Effector memory CD8-positive, alpha-beta T cell (primary cell): ENCODE results near the gene PRR19.
A peak's percentile ranks its signal among the peaks of the same experiment; 100 is the strongest.

Experiments used
- ATAC-seq: fragments of 150-1000 bp; cut with Tn5 transposase; replicated peaks from 2 replicates; pipeline ENCODE4 v1.10.0; 2021; ENCODE audit warnings: mild to moderate bottlenecking, moderate library complexity
- DNase-seq, 3 experiments: peaks; one replicate each; pipeline ENCODE4 v3.0.0; 2021
- H3K27ac Mint-ChIP-seq, 2 donors: one replicate each; pipeline ENCODE4 v1.8.0; 2022; ENCODE audit warnings: mild to moderate bottlenecking in 2 of 2, mixed read lengths in 2 of 2, moderate library complexity in 2 of 2
- H3K27me3 Mint-ChIP-seq, 2 donors: one replicate each; pipeline ENCODE4 v1.8.0; 2022; ENCODE audit warnings: mixed read lengths in 2 of 2
- H3K36me3 Mint-ChIP-seq: one replicate; pipeline ENCODE4 v1.8.0; 2022; ENCODE audit warnings: mild to moderate bottlenecking, moderate library complexity, mixed read lengths; ENCODE audit not compliant: insufficient read depth
- H3K4me1 Mint-ChIP-seq, 2 donors: one replicate each; pipeline ENCODE4 v1.8.0; 2022; ENCODE audit warnings: low read depth in 2 of 2, mixed read lengths in 2 of 2
- H3K4me3 Mint-ChIP-seq, 2 donors: one replicate each; pipeline ENCODE4 v1.8.0; 2022; ENCODE audit warnings: mild to moderate bottlenecking in 2 of 2, mixed read lengths in 2 of 2, moderate library complexity in 2 of 2
- H3K9me3 Mint-ChIP-seq, 2 donors: one replicate each; pipeline ENCODE4 v1.8.0; 2022; ENCODE audit warnings: mixed read lengths in 2 of 2

The PRR19 gene

GRCh38 chr19:42290523-42291434 is 11.2 kb upstream of the PRR19 start:
- H3K36me3 Mint-ChIP-seq = peaks cover 39% of the 10 kb centered on the region
- no peak overlapping the region for H3K4me3 Mint-ChIP-seq
- ATAC-seq (peak; percentile 83), DNase-seq (peak; percentile 58 to 65 (median 58))
- H3K9me3 Mint-ChIP-seq = no peaks in the 10 kb centered on the region
- H3K27me3 Mint-ChIP-seq = no peaks in the 10 kb centered on the region
- H3K4me1 Mint-ChIP-seq = peaks cover 5% of the 10 kb centered on the region in 2 donors
- no peak overlapping the region for H3K27ac Mint-ChIP-seq

- no peak for DNase-seq
- ATAC-seq = no peak
- no peaks in the 10 kb centered on the region for H3K27me3 Mint-ChIP-seq
- H3K4me3 Mint-ChIP-seq = no peak overlapping the region
- peaks cover 0 to 2% of the 10 kb centered on the region in 2 donors for H3K4me1 Mint-ChIP-seq
- H3K36me3 Mint-ChIP-seq = peaks cover 40% of the 10 kb centered on the region
- H3K27ac Mint-ChIP-seq = peak overlapping the region; percentile 3 to 73
- H3K9me3 Mint-ChIP-seq = no peaks in the 10 kb centered on the region
These were observed 10.5 kb upstream of the PRR19 start for GRCh38 chr19:42291435-42291810.

DNA sequence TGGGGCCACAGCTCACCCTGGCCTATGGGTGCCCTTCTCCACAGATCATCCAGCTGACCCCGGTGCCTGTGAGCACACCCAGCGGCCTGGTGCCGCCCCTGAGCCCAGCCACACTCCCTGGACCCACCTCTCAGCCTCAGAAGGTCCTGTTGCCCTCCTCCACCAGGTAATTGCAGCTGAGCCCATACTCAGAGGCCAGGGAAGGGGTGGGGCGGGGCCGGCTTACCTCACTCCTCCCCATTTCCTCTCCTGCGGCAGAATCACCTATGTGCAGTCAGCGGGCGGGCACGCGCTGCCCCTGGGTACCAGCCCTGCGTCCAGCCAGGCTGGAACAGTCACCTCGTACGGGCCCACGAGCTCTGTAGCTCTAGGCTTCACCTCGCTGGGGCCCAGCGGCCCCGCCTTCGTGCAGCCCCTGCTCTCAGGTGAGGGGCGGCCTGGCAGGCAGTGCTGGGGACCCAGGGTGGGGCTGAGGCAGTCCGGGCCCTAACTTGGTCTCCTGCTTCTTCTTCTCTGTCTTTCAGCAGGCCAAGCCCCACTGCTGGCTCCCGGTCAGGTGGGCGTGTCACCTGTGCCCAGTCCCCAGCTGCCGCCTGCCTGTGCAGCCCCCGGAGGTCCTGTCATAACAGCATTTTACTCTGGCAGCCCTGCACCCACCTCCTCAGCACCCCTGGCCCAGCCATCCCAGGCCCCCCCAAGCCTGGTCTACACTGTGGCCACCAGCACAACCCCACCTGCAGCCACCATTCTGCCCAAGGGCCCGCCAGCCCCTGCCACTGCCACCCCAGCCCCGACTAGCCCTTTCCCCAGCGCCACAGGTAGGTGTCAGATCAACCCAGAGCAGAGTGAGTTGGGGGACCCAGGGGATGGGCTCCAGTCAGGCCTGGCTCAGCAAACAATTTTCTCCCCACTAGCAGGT is 9.6 kb upstream of the PRR19 start:
- ATAC-seq = no peak
- peak overlapping the region; percentile 3 to 73 for H3K27ac Mint-ChIP-seq
- peaks cover 43% of the 10 kb centered on the region for H3K36me3 Mint-ChIP-seq
- DNase-seq = no peak
- H3K9me3 Mint-ChIP-seq = no peaks in the 10 kb centered on the region
- H3K27me3 Mint-ChIP-seq = no peaks in the 10 kb centered on the region
- H3K4me3 Mint-ChIP-seq = no peak overlapping the region
- peaks cover 0 to 2% of the 10 kb centered on the region in 2 donors for H3K4me1 Mint-ChIP-seq

- Mint-ChIP-seq H3K9me3 (no peaks in the 10 kb centered on the region), H3K36me3 (peaks cover 43% of the 10 kb centered on the region), H3K27ac (no peak overlapping the region), H3K4me3 (no peak overlapping the region), H3K27me3 (no peaks in the 10 kb centered on the region), H3K4me1 (peaks cover 0 to 2% of the 10 kb centered on the region in 2 donors)
- ATAC-seq = no peak
- DNase-seq = no peak
These were observed 9.0 kb upstream of the PRR19 start for GRCh38 chr19:42292963-42293362.

DNA sequence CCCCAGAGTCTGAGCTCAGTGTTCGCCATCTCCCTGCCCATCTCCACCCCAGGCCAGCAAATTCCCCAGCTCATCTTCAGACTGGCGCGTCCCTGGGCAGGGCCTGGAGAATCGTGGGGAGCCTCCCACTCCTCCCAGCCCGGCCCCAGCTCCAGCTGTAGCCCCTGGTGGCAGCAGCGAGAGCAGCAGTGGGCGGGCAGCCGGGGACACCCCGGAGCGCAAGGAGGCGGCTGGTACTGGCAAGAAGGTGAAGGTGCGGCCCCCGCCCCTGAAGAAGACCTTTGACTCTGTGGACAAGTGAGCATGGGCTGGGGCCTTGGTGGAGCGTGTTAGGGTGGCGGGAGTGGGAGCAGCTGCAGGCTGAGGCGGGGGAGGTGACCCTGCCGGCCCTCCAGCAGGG is 8.4 kb upstream of the PRR19 start:
- DNase-seq (no peak), ATAC-seq (no peak)
- Mint-ChIP-seq H3K27me3 (no peaks in the 10 kb centered on the region), H3K9me3 (no peaks in the 10 kb centered on the region), H3K27ac (peak overlapping the region in 1 of 2 donors; percentile 66), H3K4me1 (peaks cover 0 to 2% of the 10 kb centered on the region in 2 donors), H3K36me3 (peaks cover 41% of the 10 kb centered on the region), H3K4me3 (no peak overlapping the region)

DNA sequence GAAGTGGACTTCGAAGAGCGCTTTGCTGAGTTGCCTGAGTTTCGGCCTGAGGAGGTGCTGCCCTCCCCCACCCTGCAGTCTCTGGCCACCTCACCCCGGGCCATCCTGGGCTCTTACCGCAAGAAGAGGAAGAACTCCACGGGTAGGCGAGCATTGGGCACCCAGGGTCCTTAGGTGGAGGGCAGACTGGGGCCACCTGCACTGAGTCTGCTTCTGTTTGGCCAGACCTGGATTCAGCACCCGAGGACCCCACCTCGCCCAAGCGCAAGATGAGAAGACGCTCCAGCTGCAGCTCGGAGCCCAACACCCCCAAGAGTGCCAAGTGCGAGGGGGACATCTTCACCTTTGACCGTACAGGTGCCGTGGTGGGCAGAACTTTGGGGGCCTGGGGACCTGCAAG is 8.0 kb upstream of the PRR19 start:
- peaks cover 0 to 2% of the 10 kb centered on the region in 2 donors for H3K4me1 Mint-ChIP-seq
- ATAC-seq (no peak), DNase-seq (no peak)
- H3K27ac Mint-ChIP-seq = peak overlapping the region in 1 of 2 donors; percentile 66
- H3K27me3 Mint-ChIP-seq = no peaks in the 10 kb centered on the region
- H3K36me3 Mint-ChIP-seq = peaks cover 37% of the 10 kb centered on the region
- no peak overlapping the region for H3K4me3 Mint-ChIP-seq
- no peaks in the 10 kb centered on the region for H3K9me3 Mint-ChIP-seq

DNA sequence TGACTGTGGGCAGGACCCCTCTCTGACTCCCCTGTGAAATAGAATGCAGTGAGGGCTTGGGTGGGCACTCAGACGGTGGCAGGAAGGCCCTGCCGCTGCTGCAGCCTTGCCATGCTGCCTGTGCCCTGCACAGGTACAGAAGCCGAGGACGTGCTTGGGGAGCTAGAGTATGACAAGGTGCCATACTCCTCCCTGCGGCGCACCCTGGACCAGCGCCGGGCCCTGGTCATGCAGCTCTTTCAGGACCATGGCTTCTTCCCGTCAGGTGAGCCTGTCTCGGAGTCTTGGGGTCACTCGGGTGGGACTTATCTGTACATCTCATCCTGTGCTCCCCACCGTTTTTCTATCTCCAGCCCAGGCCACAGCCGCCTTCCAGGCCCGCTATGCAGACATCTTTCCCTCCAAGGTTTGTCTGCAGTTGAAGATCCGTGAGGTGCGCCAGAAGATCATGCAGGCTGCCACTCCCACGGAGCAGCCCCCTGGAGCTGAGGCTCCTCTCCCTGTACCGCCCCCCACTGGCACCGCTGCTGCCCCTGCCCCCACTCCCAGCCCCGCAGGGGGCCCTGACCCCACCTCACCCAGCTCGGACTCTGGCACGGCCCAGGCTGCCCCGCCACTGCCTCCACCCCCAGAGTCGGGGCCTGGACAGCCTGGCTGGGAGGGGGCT is 7.3 kb upstream of the PRR19 start:
- H3K36me3 Mint-ChIP-seq = peaks cover 40% of the 10 kb centered on the region
- ATAC-seq (no peak), DNase-seq (no peak)
- H3K9me3 Mint-ChIP-seq = no peaks in the 10 kb centered on the region
- no peak overlapping the region for H3K4me3 Mint-ChIP-seq
- H3K4me1 Mint-ChIP-seq = peaks cover 0 to 2% of the 10 kb centered on the region in 2 donors
- H3K27ac Mint-ChIP-seq = no peak overlapping the region
- H3K27me3 Mint-ChIP-seq = no peaks in the 10 kb centered on the region

GRCh38 chr19:42295342-42295741 is 6.6 kb upstream of the PRR19 start:
- no peak for DNase-seq
- no peak overlapping the region for H3K4me3 Mint-ChIP-seq
- no peaks in the 10 kb centered on the region for H3K9me3 Mint-ChIP-seq
- peaks cover 0 to 2% of the 10 kb centered on the region in 2 donors for H3K4me1 Mint-ChIP-seq
- no peak overlapping the region for H3K27ac Mint-ChIP-seq
- no peaks in the 10 kb centered on the region for H3K27me3 Mint-ChIP-seq
- peaks cover 40% of the 10 kb centered on the region for H3K36me3 Mint-ChIP-seq
- no peak for ATAC-seq

DNA sequence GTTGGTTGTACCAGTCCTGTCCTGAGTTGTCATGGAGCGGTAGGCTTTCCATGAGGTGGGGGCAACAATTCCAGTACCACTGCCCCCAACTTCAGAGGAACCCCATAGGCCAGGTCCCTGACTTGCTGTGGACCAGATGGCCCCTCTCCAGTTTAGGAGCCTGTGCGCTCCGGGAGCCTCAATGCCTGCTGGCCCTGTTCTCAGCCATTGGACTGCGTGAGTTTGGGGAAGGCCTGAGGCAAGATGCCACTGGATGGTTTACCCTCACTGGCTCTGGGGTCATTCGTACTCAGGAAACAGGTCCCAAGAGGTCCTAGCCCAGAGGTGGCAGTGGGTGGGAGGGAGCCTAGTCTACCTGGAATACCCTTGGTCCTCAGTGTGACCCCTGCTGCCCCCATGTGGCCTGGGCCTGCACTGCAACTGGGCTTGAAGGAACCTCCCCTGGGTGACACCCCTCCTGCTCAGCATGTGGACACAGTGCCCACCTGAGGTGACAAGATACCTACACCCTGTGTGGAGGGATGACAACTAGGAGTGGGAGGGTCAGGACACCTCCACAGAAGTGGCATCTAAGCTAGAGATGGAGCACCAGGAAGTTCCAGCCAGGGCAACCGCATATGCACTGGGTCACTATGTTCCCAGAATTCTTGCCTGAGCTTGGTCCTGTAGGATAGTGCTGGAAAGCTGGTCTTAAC is 6.0 kb upstream of the PRR19 start:
- no peaks in the 10 kb centered on the region for H3K9me3 Mint-ChIP-seq
- peaks cover 0 to 2% of the 10 kb centered on the region in 2 donors for H3K4me1 Mint-ChIP-seq
- no peak overlapping the region for H3K27ac Mint-ChIP-seq
- no peaks in the 10 kb centered on the region for H3K27me3 Mint-ChIP-seq
- H3K4me3 Mint-ChIP-seq = no peak overlapping the region
- DNase-seq (peak; percentile 91 to 96 (median 94)), ATAC-seq (peak; percentile 93)
- peaks cover 39% of the 10 kb centered on the region for H3K36me3 Mint-ChIP-seq

DNA sequence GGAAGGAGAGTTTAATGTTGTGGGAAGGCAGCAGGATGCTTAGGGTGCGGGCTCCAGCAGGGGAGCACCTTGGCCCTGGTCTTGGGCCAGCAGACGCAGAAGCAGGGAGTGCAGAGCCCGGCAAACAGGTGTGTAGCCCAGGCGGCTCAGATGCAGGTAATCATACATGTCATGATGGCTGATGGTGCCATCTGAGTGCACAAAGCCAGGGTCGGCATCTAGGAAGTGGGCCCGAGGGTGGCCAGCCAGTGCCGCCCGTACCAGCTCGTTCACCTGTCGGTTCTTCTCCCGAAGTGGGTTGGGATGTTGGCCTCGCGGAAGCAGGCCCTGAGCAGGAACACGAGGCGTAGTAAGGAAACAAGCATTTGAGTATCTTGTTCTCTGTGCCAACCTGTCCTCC is 4.9 kb upstream of the PRR19 start:
- Mint-ChIP-seq H3K4me1 (peaks cover 0 to 11% of the 10 kb centered on the region in 2 donors), H3K36me3 (peaks cover 28% of the 10 kb centered on the region), H3K4me3 (no peak overlapping the region), H3K27ac (peak overlapping the region in 1 of 2 donors; percentile 69), H3K27me3 (no peaks in the 10 kb centered on the region), H3K9me3 (no peaks in the 10 kb centered on the region)
- DNase-seq (no peak), ATAC-seq (no peak)

DNA sequence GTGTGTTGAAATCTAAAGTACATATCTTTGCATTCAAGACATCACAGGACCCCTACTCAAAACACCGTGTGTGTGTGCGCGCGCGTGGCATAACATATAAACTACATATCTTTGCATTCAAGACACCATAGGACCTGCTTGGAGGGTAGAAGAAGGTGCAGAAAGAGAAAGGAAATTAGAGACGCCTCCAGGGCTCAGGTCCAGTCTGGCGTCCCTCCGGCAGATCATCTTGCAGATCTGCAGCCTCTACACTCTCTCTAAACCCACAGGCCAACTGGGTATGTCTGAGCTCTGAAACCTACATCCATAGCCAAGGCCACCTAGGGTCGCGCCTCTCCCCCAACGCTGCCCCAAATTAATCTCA is 1.2 kb downstream of the PRR19 start:
- H3K27ac Mint-ChIP-seq = peak overlapping the region; percentile 59 to 78
- peaks cover 7% of the 10 kb centered on the region for H3K36me3 Mint-ChIP-seq
- ATAC-seq (no peak), DNase-seq (no peak)
- H3K9me3 Mint-ChIP-seq = no peaks in the 10 kb centered on the region
- H3K4me3 Mint-ChIP-seq = peak overlapping the region; percentile 90 to 92
- H3K4me1 Mint-ChIP-seq = peaks cover 11 to 20% of the 10 kb centered on the region in 2 donors
- no peaks in the 10 kb centered on the region for H3K27me3 Mint-ChIP-seq

DNA sequence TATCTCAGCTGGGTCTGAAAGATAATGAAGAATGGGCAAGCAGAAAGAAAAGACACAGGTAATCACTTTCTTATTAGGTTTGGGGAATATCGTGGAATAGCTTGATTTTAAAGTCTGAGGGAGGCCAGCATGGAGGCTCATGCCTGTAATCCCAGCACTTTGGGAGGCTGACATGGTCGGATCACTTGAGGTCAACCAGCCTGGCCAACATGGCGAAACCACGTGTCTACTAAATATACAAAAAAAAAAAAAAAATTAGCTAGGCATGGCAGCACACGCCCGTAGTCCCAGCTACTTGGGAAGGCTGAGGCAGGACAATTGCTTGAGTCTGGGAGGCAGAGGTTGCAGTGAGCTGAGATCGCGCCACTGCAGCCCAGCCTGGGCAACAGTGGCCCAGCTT is 1.9 kb downstream of the PRR19 start:
- Mint-ChIP-seq H3K9me3 (no peaks in the 10 kb centered on the region), H3K4me3 (peak overlapping the region in 1 of 2 donors; percentile 92), H3K4me1 (peaks cover 11 to 20% of the 10 kb centered on the region in 2 donors), H3K36me3 (peaks cover 7% of the 10 kb centered on the region), H3K27me3 (no peaks in the 10 kb centered on the region), H3K27ac (no peak overlapping the region)
- no peak for ATAC-seq
- no peak for DNase-seq

DNA sequence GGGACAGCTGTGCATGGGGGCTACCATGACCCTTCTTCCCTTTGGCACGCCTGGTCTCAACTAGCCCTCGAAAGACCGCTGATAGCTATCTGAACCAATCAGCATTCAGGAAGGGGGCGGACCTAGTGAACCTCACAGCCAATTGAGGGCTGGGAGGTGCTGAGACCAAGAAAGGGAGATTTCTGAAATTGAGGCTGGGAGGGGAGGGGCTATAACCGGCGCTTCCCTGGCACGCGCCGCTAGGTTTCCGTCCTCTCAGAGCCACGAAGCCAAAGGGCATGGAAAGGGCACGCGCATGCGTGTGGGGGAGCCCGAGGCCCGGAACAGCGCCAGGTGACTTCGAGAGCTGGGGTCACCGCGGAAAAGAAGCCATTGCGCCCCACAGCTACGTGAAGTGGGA is 4.7 kb downstream of the PRR19 start:
- no peaks in the 10 kb centered on the region for H3K36me3 Mint-ChIP-seq
- H3K9me3 Mint-ChIP-seq = no peaks in the 10 kb centered on the region
- peaks cover 11 to 15% of the 10 kb centered on the region in 2 donors for H3K4me1 Mint-ChIP-seq
- no peak for ATAC-seq
- no peak overlapping the region for H3K4me3 Mint-ChIP-seq
- no peak for DNase-seq
- no peak overlapping the region for H3K27ac Mint-ChIP-seq
- peaks cover 8 to 12% of the 10 kb centered on the region in 2 donors for H3K27me3 Mint-ChIP-seq
